Measurements from ENCODE around the gene WAPL.

- TF ChIP-seq CTCF (IDR thresholded peaks at IDR 0.05) (no peak), EP300 (IDR thresholded peaks at IDR 0.05) (no peak)
Measured at GRCh38 chr10:86556933-86557649, 35.5 kb upstream of the WAPL start.
